ENCODE measurements around the gene MAP1S.

The MAP1S gene

GRCh38 chr19:17735410-17735809 lies 16.1 kb downstream of the MAP1S start:
- no peak for DNase-seq (ENCODE audit: low spot score)

- no peak for DNase-seq (ENCODE audit: low spot score)
Measured at GRCh38 chr19:17737690-17738153, 18.4 kb downstream of the MAP1S start.

- DNase-seq (ENCODE audit: low spot score): peak; percentile 73
Measured at GRCh38 chr19:17739121-17739875, 20.0 kb downstream of the MAP1S start.

- DNase-seq (ENCODE audit: low spot score): no peak
Measured at GRCh38 chr19:17741456-17741855, 22.2 kb downstream of the MAP1S start.

- DNase-seq (ENCODE audit: low spot score): no peak
Measured at GRCh38 chr19:17743874-17744580, 24.7 kb downstream of the MAP1S start.

GRCh38 chr19:17747205-17748098 lies 28.2 kb downstream of the MAP1S start:
- peak; percentile 93 for DNase-seq (ENCODE audit: low spot score)

- DNase-seq (ENCODE audit: low spot score): no peak
Measured at GRCh38 chr19:17748884-17749638, 29.8 kb downstream of the MAP1S start.

GRCh38 chr19:17749912-17750317 lies 30.6 kb downstream of the MAP1S start:
- no peak for DNase-seq (ENCODE audit: low spot score)

- no peak for DNase-seq (ENCODE audit: low spot score)
Measured at GRCh38 chr19:17751103-17751911, 32.0 kb downstream of the MAP1S start, which contains the start of gene FCHO1. Gene FCHO1 (plus strand): TSS chr19:17751477. CDS start chr19:17755165, 3,688 bp downstream.

- no peak for DNase-seq (ENCODE audit: low spot score)
Measured at GRCh38 chr19:17751912-17752273, 32.6 kb downstream of the MAP1S start.

GRCh38 chr19:17752865-17753639 lies 33.8 kb downstream of the MAP1S start:
- DNase-seq (ENCODE audit: low spot score): no peak

GRCh38 chr19:17753976-17754375 lies 34.7 kb downstream of the MAP1S start:
- DNase-seq (ENCODE audit: low spot score): no peak

- no peak for DNase-seq (ENCODE audit: low spot score)
Measured at GRCh38 chr19:17754634-17755442, 35.6 kb downstream of the MAP1S start.

- no peak for DNase-seq (ENCODE audit: low spot score)
Measured at GRCh38 chr19:17755443-17755890, 36.2 kb downstream of the MAP1S start.

GRCh38 chr19:17755977-17756670 lies 36.8 kb downstream of the MAP1S start:
- peak; percentile 90 for DNase-seq (ENCODE audit: low spot score)

- DNase-seq (ENCODE audit: low spot score): no peak
Measured at GRCh38 chr19:17757125-17757524, 37.8 kb downstream of the MAP1S start.

- DNase-seq (ENCODE audit: low spot score): no peak
Measured at GRCh38 chr19:17758515-17758914, 39.2 kb downstream of the MAP1S start.

- no peak for DNase-seq (ENCODE audit: low spot score)
Measured at GRCh38 chr19:17761148-17761547, 41.9 kb downstream of the MAP1S start.

Measured in SK-N-DZ (cell line).